Suprapubic skin (tissue), 4 donors: ENCODE results near the gene CHTF18. TPM values are rescaled to one million over a fixed set of nuclear protein-coding genes. Genes with fewer than 3 reads are reported as not detected.
"Not testable (repeated sequence)": the region's sequence is repeated elsewhere in the genome, so short reads cannot be mapped to it uniquely, and the experiment has no call there.

ENCODE experiments used
- DNase-seq, 2 donors: peaks; one replicate each; pipeline ENCODE4 v3.0.0-alpha.2; 2019; ENCODE audit warnings: low spot score in 2 of 2
- H3K27ac ChIP-seq: fragments of 200-600 bp; sonication (generic); one replicate; pipeline ENCODE4 v1.5.1; 2019
- H3K27me3 ChIP-seq: fragments of 200-600 bp; sonication (generic); one replicate; pipeline ENCODE4 v1.5.1; 2019
- H3K36me3 ChIP-seq: fragments of 200-600 bp; sonication (generic); one replicate; pipeline ENCODE4 v1.5.1; 2019
- H3K4me1 ChIP-seq: fragments of 200-600 bp; sonication (generic); one replicate; pipeline ENCODE4 v1.5.1; 2019
- H3K4me3 ChIP-seq: fragments of 200-600 bp; sonication (generic); one replicate; pipeline ENCODE4 v1.5.1; 2019; ENCODE audit warnings: mild to moderate bottlenecking
- H3K9me3 ChIP-seq: fragments of 200-600 bp; sonication (generic); one replicate; pipeline ENCODE4 v1.5.1; 2019
- CTCF ChIP-seq, 2 donors: fragments of 200-600 bp in 1 of 2; fragments of 450-650 bp in 1 of 2; sonication (generic) in 1 of 2; IDR thresholded peaks; one replicate each; pipeline ENCODE4 v1.5.1; 2016 to 2019; ENCODE audit warnings: antibody characterized with exemption in 2 of 2, mild to moderate bottlenecking in 1 of 2, moderate library complexity in 1 of 2
- EP300 ChIP-seq: sonication (generic); formaldehyde crosslinking; IDR thresholded peaks from one replicate; pipeline ENCODE4 v1.6.1; 2017; ENCODE audit warnings: antibody characterized with exemption
- POLR2A ChIP-seq, 2 donors: fragments of 450-650 bp; IDR thresholded peaks; one replicate each; pipeline ENCODE4 v1.6.1; 2017; ENCODE audit warnings: antibody characterized with exemption in 2 of 2, mild to moderate bottlenecking in 2 of 2, moderate library complexity in 2 of 2
- POLR2AphosphoS5 ChIP-seq, 3 donors: sonication (generic); formaldehyde crosslinking; IDR thresholded peaks; one replicate each; pipeline ENCODE4 v1.6.1; 2017; ENCODE audit warnings: antibody characterized with exemption in 3 of 3
- WGBS: methylation state at CpG from one replicate; pipeline ENCODE4 v1.1.5; 2018; 5-methylcytosine and 5-hydroxymethylcytosine counted together
- total RNA-seq, 4 donors: library from RNA; depleted of rRNA; stranded (reverse); fragments of >200 nt; gene quantifications; one replicate each; pipeline ENCODE4 v1.1.0, GENCODE V29; 2016

The CHTF18 gene
- total RNA-seq, 4 donors from 2014 or later, result 12.6 to 22.3 (median 17.3) TPM

GRCh38 chr16:815861-816260, 27.4 kb downstream of the CHTF18 start:
- H3K4me1 ChIP-seq, result peaks cover 7% of the 10 kb centered on the region
- H3K9me3 ChIP-seq, result no peaks in the 10 kb centered on the region
- no peak overlapping the region for H3K4me3 ChIP-seq
- TF ChIP-seq CTCF (IDR thresholded peaks at IDR 0.05) (no peak), POLR2A (IDR thresholded peaks at IDR 0.05) (no peak), POLR2AphosphoS5 (IDR thresholded peaks at IDR 0.05) (no peak)
- H3K27me3 ChIP-seq, result peaks cover 86% of the 10 kb centered on the region
- DNase-seq, result no peak
- H3K27ac ChIP-seq, result no peak overlapping the region
- WGBS, result 90% methylated on average over 10 of the region's 15 CpGs
- no peaks in the 10 kb centered on the region for H3K36me3 ChIP-seq

DNA sequence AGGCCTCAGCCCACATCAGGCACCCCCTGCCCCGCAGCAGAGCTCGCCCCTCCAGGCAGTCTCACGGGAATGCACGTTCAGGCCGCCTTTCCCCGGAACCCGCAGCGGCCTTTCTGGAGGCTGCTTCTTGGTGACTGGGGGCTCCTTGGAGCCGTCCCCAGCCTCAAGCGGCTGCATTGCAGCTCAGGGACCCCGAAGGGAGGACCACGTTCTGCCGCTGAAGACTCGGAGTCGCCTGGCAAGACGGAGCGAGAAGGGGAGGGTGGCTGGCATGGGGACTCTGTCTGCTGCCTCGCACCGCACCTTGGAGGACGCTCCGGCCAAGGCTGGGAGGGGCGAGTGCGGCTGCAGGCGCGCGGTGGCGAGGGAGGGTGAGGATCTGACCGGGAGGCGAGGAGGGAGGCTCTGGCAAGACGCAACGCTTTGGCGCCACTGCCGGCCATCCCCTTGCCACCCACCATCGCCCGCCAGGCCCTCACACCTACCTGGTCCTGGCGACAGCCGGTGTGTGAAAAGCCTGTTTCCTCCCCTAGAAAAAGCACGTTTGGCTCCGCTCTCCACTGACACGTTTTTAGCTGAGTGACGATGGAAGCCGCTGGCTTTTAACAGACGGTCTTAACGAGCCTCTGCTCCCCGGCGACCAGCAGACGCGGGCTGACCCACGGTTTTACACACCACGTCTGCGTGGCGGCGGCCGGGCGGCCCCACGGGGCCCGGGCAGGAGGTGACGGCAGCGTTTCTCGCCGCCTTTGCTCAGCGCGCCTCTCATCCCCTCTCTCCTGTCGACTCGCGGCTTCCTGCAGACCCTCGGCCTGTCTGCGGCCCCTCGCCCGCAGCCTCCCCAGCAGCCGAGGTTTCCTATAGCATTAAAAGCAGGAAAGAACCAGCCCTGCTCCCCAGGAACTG, 28.8 kb downstream of the CHTF18 start:
- Histone ChIP-seq H3K36me3 (no peaks in the 10 kb centered on the region), H3K4me1 (peaks cover 7% of the 10 kb centered on the region), H3K27ac (no peak overlapping the region), H3K27me3 (peaks cover 91% of the 10 kb centered on the region), H3K4me3 (no peak overlapping the region), H3K9me3 (no peaks in the 10 kb centered on the region)
- WGBS, result 51% methylated on average over 34 of the region's 71 CpGs
- DNase-seq, result no peak
- TF ChIP-seq CTCF (IDR thresholded peaks at IDR 0.05), result no peak
- no peak for TF ChIP-seq POLR2AphosphoS5 (IDR thresholded peaks at IDR 0.05)
- TF ChIP-seq POLR2A (IDR thresholded peaks at IDR 0.05), result no peak
- TF ChIP-seq EP300, result no peak

DNA sequence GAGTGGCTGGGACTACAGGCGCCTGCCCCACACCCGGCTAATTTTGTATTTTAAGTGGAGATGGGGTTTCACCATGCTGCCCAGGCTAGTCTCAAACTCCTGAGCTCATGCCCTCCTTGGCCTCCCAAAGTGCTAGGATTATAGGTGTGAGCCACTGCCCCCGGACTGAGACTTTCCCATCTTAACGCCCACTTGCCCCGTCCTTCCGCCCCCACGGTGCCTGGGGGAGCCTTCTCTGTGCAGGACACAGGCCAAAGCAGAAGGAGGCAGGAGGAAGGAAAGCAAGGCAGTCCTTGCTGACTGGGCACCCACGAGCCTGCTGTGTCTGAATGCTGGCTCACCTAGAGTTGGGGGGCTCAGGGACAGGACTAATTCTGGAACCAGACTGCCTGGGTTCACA, 29.7 kb downstream of the CHTF18 start:
- H3K27ac ChIP-seq, result no peak overlapping the region
- no peaks in the 10 kb centered on the region for H3K9me3 ChIP-seq
- WGBS, result 96% methylated on average over 7 of the region's 8 CpGs
- peaks cover 91% of the 10 kb centered on the region for H3K27me3 ChIP-seq
- no peak overlapping the region for H3K4me3 ChIP-seq
- DNase-seq, result no peak
- no peak for TF ChIP-seq POLR2A (IDR thresholded peaks at IDR 0.05)
- TF ChIP-seq POLR2AphosphoS5 (IDR thresholded peaks at IDR 0.05), result no peak
- TF ChIP-seq EP300, result no peak
- TF ChIP-seq CTCF (IDR thresholded peaks at IDR 0.05), result no peak
- H3K4me1 ChIP-seq, result peaks cover 7% of the 10 kb centered on the region
- H3K36me3 ChIP-seq, result no peaks in the 10 kb centered on the region

GRCh38 chr16:818592-818991, 30.2 kb downstream of the CHTF18 start:
- TF ChIP-seq EP300 (no peak), CTCF (IDR thresholded peaks at IDR 0.05) (no peak), POLR2A (IDR thresholded peaks at IDR 0.05) (no peak), POLR2AphosphoS5 (IDR thresholded peaks at IDR 0.05) (no peak)
- no peak overlapping the region for H3K27ac ChIP-seq
- H3K4me1 ChIP-seq, result peaks cover 3% of the 10 kb centered on the region
- WGBS, result 70% methylated on average over 2 of the region's 2 CpGs
- no peaks in the 10 kb centered on the region for H3K9me3 ChIP-seq
- peaks cover 89% of the 10 kb centered on the region for H3K27me3 ChIP-seq
- no peaks in the 10 kb centered on the region for H3K36me3 ChIP-seq
- no peak overlapping the region for H3K4me3 ChIP-seq
- DNase-seq, result no peak

GRCh38 chr16:819336-820043, 31.1 kb downstream of the CHTF18 start:
- Histone ChIP-seq H3K4me3 (no peak overlapping the region), H3K4me1 (no peaks in the 10 kb centered on the region), H3K36me3 (no peaks in the 10 kb centered on the region), H3K9me3 (no peaks in the 10 kb centered on the region), H3K27ac (no peak overlapping the region), H3K27me3 (peaks cover 80% of the 10 kb centered on the region)
- 80% methylated on average over 23 of the region's 23 CpGs for WGBS
- no peak for DNase-seq
- TF ChIP-seq CTCF (IDR thresholded peaks at IDR 0.05), result no peak
- TF ChIP-seq EP300, result no peak
- TF ChIP-seq POLR2AphosphoS5 (IDR thresholded peaks at IDR 0.05), result no peak
- no peak for TF ChIP-seq POLR2A (IDR thresholded peaks at IDR 0.05)

DNA sequence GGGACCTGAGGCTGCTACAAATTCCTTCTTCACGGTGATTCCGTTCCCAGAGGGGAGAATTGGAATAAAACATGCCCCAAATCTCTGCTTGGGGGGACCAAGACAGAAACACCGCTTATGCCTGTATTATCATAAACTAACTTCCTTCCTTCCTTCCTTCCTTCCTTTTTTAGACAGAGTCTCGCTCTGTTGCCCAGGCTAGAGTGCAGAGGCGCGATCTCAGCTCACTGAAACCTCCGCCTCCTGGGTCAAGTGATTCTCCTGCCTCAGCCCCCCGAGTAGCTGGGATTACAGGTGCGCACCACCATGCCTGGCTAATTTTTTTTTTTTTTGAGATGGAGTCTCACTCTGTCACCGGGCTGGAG, 31.6 kb downstream of the CHTF18 start:
- not testable (repeated sequence) for H3K36me3 ChIP-seq, H3K4me3 ChIP-seq, H3K9me3 ChIP-seq, DNase-seq, H3K4me1 ChIP-seq, H3K27ac ChIP-seq
- peaks cover 81% of the 10 kb centered on the region for H3K27me3 ChIP-seq
- WGBS, result 68% methylated on average over 10 of the region's 10 CpGs
